HG02938 (cell line): ENCODE data around the gene ZNF544.
"Not testable (repeated sequence)": the region's sequence is repeated elsewhere in the genome, so short reads cannot be mapped to it uniquely, and the experiment has no call there.

Source experiments
- ATAC-seq: cut with Tn5 transposase; IDR thresholded peaks from one replicate; pipeline ENCODE4 v1.9.1; 2021; ENCODE audit warnings: mild to moderate bottlenecking, moderate library complexity; ENCODE audit not compliant: unreplicated experiment

ZNF544 gene

GRCh38 chr19:58304748-58305064 is 76.0 kb downstream of the ZNF544 start:
- no peak for ATAC-seq

GRCh38 chr19:58305065-58305931 is 76.6 kb downstream of the ZNF544 start, which contains the start of gene ERVK3-1:
Gene ERVK3-1 (plus strand): TSS chr19:58305377. CDS start chr19:58312169, 6,792 bp downstream.
- peak; percentile 97 for ATAC-seq

- ATAC-seq = no peak
Observed at GRCh38 chr19:58305932-58306323, 77.2 kb downstream of the ZNF544 start.

- ATAC-seq = no peak
Observed at GRCh38 chr19:58307736-58308135, 79.0 kb downstream of the ZNF544 start.

- not testable (repeated sequence) for ATAC-seq
Observed at GRCh38 chr19:58310685-58311084, 82.0 kb downstream of the ZNF544 start.

- no peak for ATAC-seq
Observed at GRCh38 chr19:58311345-58311865, 82.7 kb downstream of the ZNF544 start.
